Naive thymus-derived CD4-positive, alpha-beta T cell (primary cell): Measurements from ENCODE around the gene AXIN2. TPM values are rescaled to one million over a fixed set of nuclear protein-coding genes. Genes with fewer than 3 reads are reported as not detected.
A peak's percentile ranks its signal among the peaks of the same experiment; 100 is the strongest.

Experiments
- ATAC-seq: fragments of 150-1000 bp; cut with Tn5 transposase; 2 replicates; pipeline ENCODE4 v1.10.0; 2021; ENCODE audit warnings: mild to moderate bottlenecking, moderate library complexity
- CTCF ChIA-PET: fragments of 350-600 bp; sonication (Branson Sonifier 250); formaldehyde crosslinking; loops from one replicate; lab custom pipeline; 2021; ENCODE audit warnings: antibody characterized with exemption; lab: Charles Lee
- POLR2A ChIA-PET: fragments of 350-600 bp; sonication (Branson Sonifier 250); formaldehyde crosslinking; loops from one replicate; lab custom pipeline; 2021; ENCODE audit warnings: antibody characterized with exemption, inconsistent platforms; lab: Charles Lee
- DNase-seq, 9 donors: peaks; one replicate each; pipeline versions ENCODE4 v3.0.0 to v3.0.0-alpha.2; 2020 to 2022; ENCODE audit warnings: mixed read lengths in 1 of 9
- H3K27ac ChIP-seq: one replicate; pipeline ENCODE4 v1.7.0; 2013; ENCODE audit warnings: mild to moderate bottlenecking, low read depth, low read length, moderate library complexity
- H3K27me3 ChIP-seq, 2 donors: one replicate each; pipeline ENCODE4 v1.7.0; 2013; ENCODE audit warnings: low read length in 2 of 2, mild to moderate bottlenecking in 2 of 2, moderate library complexity in 2 of 2; ENCODE audit not compliant: control insufficient read depth in 2 of 2, insufficient read depth in 2 of 2
- H3K36me3 ChIP-seq, 3 experiments: 1 replicate in 2 of 3; 2 replicates in 1 of 3; pipeline ENCODE4 v1.7.0; 2013; ENCODE audit warnings: low read length in 3 of 3, mild to moderate bottlenecking in 3 of 3, moderate library complexity in 1 of 3; ENCODE audit not compliant: insufficient read depth in 3 of 3, control insufficient read depth in 2 of 3
- H3K4me1 ChIP-seq, 2 donors: one replicate each; pipeline ENCODE4 v1.7.0; 2013; ENCODE audit warnings: low read length in 2 of 2, mild to moderate bottlenecking in 2 of 2, moderate library complexity in 1 of 2; ENCODE audit not compliant: control insufficient read depth in 2 of 2, insufficient read depth in 2 of 2
- H3K4me3 ChIP-seq: 2 replicates; pipeline ENCODE4 v1.7.0; 2013; ENCODE audit warnings: mild to moderate bottlenecking, low read length
- H3K9me3 ChIP-seq, 3 experiments: 1 replicate in 2 of 3; 2 replicates in 1 of 3; pipeline ENCODE4 v1.7.0; 2013; ENCODE audit warnings: low read length in 3 of 3; ENCODE audit not compliant: control insufficient read depth in 2 of 3
- H3K27ac Mint-ChIP-seq, 9 donors: one replicate each; pipeline ENCODE4 v1.8.0; 2020 to 2022; ENCODE audit warnings: mixed read lengths in 9 of 9, mild to moderate bottlenecking in 8 of 9, moderate library complexity in 5 of 9, inconsistent platforms in 2 of 9
- H3K27me3 Mint-ChIP-seq, 5 donors: one replicate each; pipeline ENCODE4 v1.8.0; 2021 to 2022; ENCODE audit warnings: mixed read lengths in 5 of 5, mild to moderate bottlenecking in 1 of 5
- H3K36me3 Mint-ChIP-seq, 5 donors: one replicate each; pipeline ENCODE4 v1.8.0; 2020 to 2022; ENCODE audit warnings: mixed read lengths in 5 of 5, mild to moderate bottlenecking in 3 of 5, inconsistent platforms in 1 of 5
- H3K4me1 Mint-ChIP-seq, 7 donors: one replicate each; pipeline ENCODE4 v1.8.0; 2020 to 2022; ENCODE audit warnings: mixed read lengths in 7 of 7, mild to moderate bottlenecking in 3 of 7, inconsistent platforms in 1 of 7
- H3K4me3 Mint-ChIP-seq, 10 donors: one replicate each; pipeline ENCODE4 v1.8.0; 2020 to 2022; ENCODE audit warnings: mild to moderate bottlenecking in 10 of 10, mixed read lengths in 10 of 10, moderate library complexity in 6 of 10, inconsistent platforms in 2 of 10
- H3K9me3 Mint-ChIP-seq, 11 donors: one replicate each; pipeline ENCODE4 v1.8.0; 2020 to 2022; ENCODE audit warnings: mixed read lengths in 11 of 11, mild to moderate bottlenecking in 4 of 11, inconsistent platforms in 1 of 11, moderate library complexity in 1 of 11
- intact Hi-C, 2 donors: fragments of 100-400 bp; cut with micrococcal nuclease; formaldehyde crosslinking; loops; one replicate each; pipeline ENCODE4 v1.15.1; 2023
- polyA plus RNA-seq, 2 donors: library from polyadenylated mRNA; unstranded; fragments of 300-500 nt; fragmentation: Illumina TruSeq; gene quantifications; one replicate each; pipeline ENCODE4 v1.2.3, GENCODE V29; 2021
- total RNA-seq, 6 experiments: library from RNA in 5 of 6; stranded (reverse) in 5 of 6; gene quantifications; 1 replicate in 5 of 6; 2 replicates in 1 of 6; pipeline ENCODE4 v1.2.3 and lab custom pipeline; 2021 to 2026

The AXIN2 gene
- total and polyA plus RNA-seq, 7 experiments from 2014 or later: 7.4 to 63.4 (median 21.7) TPM

GRCh38 chr17:65553646-65554552 lies 7.5 kb downstream of the AXIN2 start:
- Mint-ChIP-seq H3K9me3 (no peaks in the 10 kb centered on the region), H3K36me3 (peaks cover 5 to 34% (median 19%) of the 10 kb centered on the region in 5 donors), H3K27ac (peak overlapping the region in 6 of 9 donors; percentile 13 to 80 (median 64)), H3K4me3 (peak overlapping the region in 2 of 10 donors; percentile 26 to 62), H3K4me1 (peaks cover 8 to 48% (median 37%) of the 10 kb centered on the region in 7 donors), H3K27me3 (peaks cover 0 to 20% (median 0%) of the 10 kb centered on the region in 5 donors)
- no peak for DNase-seq
- H3K4me1 ChIP-seq: peaks cover 19 to 60% of the 10 kb centered on the region in 2 donors
- H3K27me3 ChIP-seq: no peaks in the 10 kb centered on the region
- H3K4me3 ChIP-seq: peak overlapping the region; percentile 29
- ChIA-PET CTCF (no interaction called here), POLR2A (interaction anchor here (0.7 to 1.6 kb wide), 2 partner anchors 15 to 32 kb away, joined by 3 to 6 read pairs; no protein-coding TSS in a partner anchor)
- H3K9me3 ChIP-seq: no peaks in the 10 kb centered on the region
- peaks cover 0 to 29% (median 9%) of the 10 kb centered on the region in 3 experiments for H3K36me3 ChIP-seq
- ATAC-seq: no peak
- H3K27ac ChIP-seq: peak overlapping the region; percentile 43
- intact Hi-C loops: loop anchor here in 1 of 2 donors (10.0 kb wide), 1 partner anchor 121 kb away; no protein-coding TSS in a partner anchor

GRCh38 chr17:65553009-65553645 lies 8.3 kb downstream of the AXIN2 start:
- peaks cover 13 to 56% (median 37%) of the 10 kb centered on the region in 7 donors for H3K4me1 Mint-ChIP-seq
- ATAC-seq (no peak), DNase-seq (no peak)
- peak overlapping the region in 6 of 9 donors; percentile 6 to 80 (median 53) for H3K27ac Mint-ChIP-seq
- intact Hi-C loops: loop anchor here in 1 of 2 donors (10.0 kb wide), 1 partner anchor 122 kb away; no protein-coding TSS in a partner anchor
- ChIA-PET CTCF (no interaction called here), POLR2A (interaction anchor here (0.7 kb wide), 1 partner anchor 862 kb away, joined by 3 read pairs; no protein-coding TSS in a partner anchor)
- no peaks in the 10 kb centered on the region for H3K27me3 ChIP-seq
- H3K4me3 ChIP-seq: no peak overlapping the region
- peaks cover 0 to 36% (median 15%) of the 10 kb centered on the region in 3 experiments for H3K36me3 ChIP-seq
- no peaks in the 10 kb centered on the region for H3K9me3 ChIP-seq
- H3K4me3 Mint-ChIP-seq: peak overlapping the region in 2 of 10 donors; percentile 26 to 53
- peaks cover 9 to 39% (median 24%) of the 10 kb centered on the region in 5 donors for H3K36me3 Mint-ChIP-seq
- peaks cover 15 to 58% of the 10 kb centered on the region in 2 donors for H3K4me1 ChIP-seq
- H3K9me3 Mint-ChIP-seq: no peaks in the 10 kb centered on the region
- peaks cover 0 to 22% (median 0%) of the 10 kb centered on the region in 5 donors for H3K27me3 Mint-ChIP-seq
- no peak overlapping the region for H3K27ac ChIP-seq

- ATAC-seq: no peak
- H3K36me3 Mint-ChIP-seq: peaks cover 14 to 44% (median 28%) of the 10 kb centered on the region in 5 donors
- peaks cover 19 to 65% (median 42%) of the 10 kb centered on the region in 7 donors for H3K4me1 Mint-ChIP-seq
Observed at GRCh38 chr17:65552214-65552613, 9.2 kb downstream of the AXIN2 start.

GRCh38 chr17:65551267-65552040 lies 10.0 kb downstream of the AXIN2 start:
- POLR2A ChIA-PET: interaction anchor here (1.3 kb wide), 1 partner anchor 12 kb away, joined by 3 read pairs; no protein-coding TSS in a partner anchor
- DNase-seq: no peak
- Mint-ChIP-seq H3K4me3 (peak overlapping the region in 7 of 10 donors; percentile 34 to 69 (median 53)), H3K27ac (peak overlapping the region in 7 of 9 donors; percentile 0 to 81 (median 75)), H3K4me1 (peaks cover 21 to 73% (median 49%) of the 10 kb centered on the region in 7 donors), H3K27me3 (peaks cover 0 to 22% (median 0%) of the 10 kb centered on the region in 5 donors), H3K36me3 (peaks cover 14 to 44% (median 30%) of the 10 kb centered on the region in 5 donors), H3K9me3 (no peaks in the 10 kb centered on the region)
- CTCF ChIA-PET: interaction anchor here (0.8 kb wide), 1 partner anchor 8 kb away, joined by 3 read pairs; no protein-coding TSS in a partner anchor
- H3K4me1 ChIP-seq: peaks cover 5 to 60% of the 10 kb centered on the region in 2 donors
- H3K27me3 ChIP-seq: no peaks in the 10 kb centered on the region
- H3K4me3 ChIP-seq: no peak overlapping the region
- ATAC-seq: no peak
- no peak overlapping the region for H3K27ac ChIP-seq
- H3K36me3 ChIP-seq: peaks cover 0 to 46% (median 15%) of the 10 kb centered on the region in 3 experiments
- H3K9me3 ChIP-seq: no peaks in the 10 kb centered on the region
- intact Hi-C loops: loop anchor here in 1 of 2 donors (10.0 kb wide), 1 partner anchor 123 kb away; no protein-coding TSS in a partner anchor

More at GRCh38 chr17:65552214-65552613, 9.2 kb downstream of the AXIN2 start:
- Mint-ChIP-seq H3K27me3 (peaks cover 0 to 22% (median 0%) of the 10 kb centered on the region in 5 donors), H3K27ac (peak overlapping the region in 5 of 9 donors; percentile 38 to 80 (median 74)), H3K4me3 (peak overlapping the region in 6 of 10 donors; percentile 23 to 58 (median 36)), H3K9me3 (no peaks in the 10 kb centered on the region)
- intact Hi-C loops: loop anchor here in 1 of 2 donors (10.0 kb wide), 1 partner anchor 123 kb away; no protein-coding TSS in a partner anchor
- Histone ChIP-seq H3K4me3 (no peak overlapping the region), H3K27me3 (no peaks in the 10 kb centered on the region), H3K9me3 (no peaks in the 10 kb centered on the region), H3K4me1 (peaks cover 9 to 58% of the 10 kb centered on the region in 2 donors), H3K27ac (no peak overlapping the region), H3K36me3 (peaks cover 0 to 41% (median 15%) of the 10 kb centered on the region in 3 experiments)
- POLR2A ChIA-PET: no interaction called here
- DNase-seq: no peak
- CTCF ChIA-PET: no interaction called here

- Histone ChIP-seq H3K9me3 (no peaks in the 10 kb centered on the region), H3K27me3 (no peaks in the 10 kb centered on the region), H3K27ac (no peak overlapping the region), H3K36me3 (peaks cover 0 to 52% (median 15%) of the 10 kb centered on the region in 3 experiments), H3K4me1 (peaks cover 5 to 65% of the 10 kb centered on the region in 2 donors), H3K4me3 (no peak overlapping the region)
- Mint-ChIP-seq H3K27me3 (peaks cover 0 to 22% (median 0%) of the 10 kb centered on the region in 5 donors), H3K27ac (peak overlapping the region in 7 of 9 donors; percentile 0 to 81 (median 71)), H3K4me3 (peak overlapping the region in 6 of 10 donors; percentile 13 to 69 (median 54)), H3K9me3 (no peaks in the 10 kb centered on the region), H3K4me1 (peaks cover 21 to 80% (median 52%) of the 10 kb centered on the region in 7 donors), H3K36me3 (peaks cover 16 to 44% (median 34%) of the 10 kb centered on the region in 5 donors)
- intact Hi-C loops: loop anchor here in 1 of 2 donors (10.0 kb wide), 1 partner anchor 124 kb away; no protein-coding TSS in a partner anchor
- no peak for ATAC-seq
- DNase-seq: no peak
- ChIA-PET POLR2A (interaction anchor here (1.3 kb wide), 1 partner anchor 11 kb away, joined by 3 read pairs; no protein-coding TSS in a partner anchor), CTCF (interaction anchor here (0.8 kb wide), 1 partner anchor 9 kb away, joined by 3 read pairs; no protein-coding TSS in a partner anchor)
Observed at GRCh38 chr17:65550758-65551157, 10.7 kb downstream of the AXIN2 start.
